PC-3 (cell line): Measurements from ENCODE around the gene SH3PXD2A. TPM values are rescaled to one million over a fixed set of nuclear protein-coding genes. Genes with fewer than 3 reads are reported as not detected.

Source experiments
- ATAC-seq: fragments of 200-7000 bp; cut with Tn5 transposase; 2 replicates; pipeline ENCODE4 v1.9.1; 2020; ENCODE audit warnings: mild to moderate bottlenecking, moderate library complexity
- BruUV-seq: library from RNA; stranded (reverse); fragments of 400-500 nt; replicated peaks from 2 replicates; lab custom pipeline; 2021; lab: Mats Ljungman, UMichigan
- CTCF ChIA-PET: fragments of 300-600 bp; sonication (Branson Sonifier 250); formaldehyde crosslinking; loops from one replicate; lab custom pipeline; 2022; ENCODE audit warnings: antibody characterized with exemption; lab: Charles Lee
- POLR2A ChIA-PET: fragments of 300-600 bp; sonication (Branson Sonifier 250); formaldehyde crosslinking; loops from one replicate; lab custom pipeline; 2022; ENCODE audit warnings: antibody characterized with exemption; ENCODE audit not compliant: unreplicated experiment; lab: Charles Lee
- DNase-seq: peaks from one replicate; pipeline ENCODE4 v3.0.0-alpha.2; 2015
- H2AFZ ChIP-seq: fragments of 300-600 bp; sonication (generic); 2 replicates; pipeline ENCODE4 v1.6.0; 2016; ENCODE audit warnings: antibody characterized with exemption, low read length
- H3F3A ChIP-seq: fragments of 300-600 bp; sonication (generic); one replicate; pipeline ENCODE4 v1.6.0; 2017; ENCODE audit warnings: antibody characterized with exemption, low read length, control low read depth, mild to moderate bottlenecking; ENCODE audit not compliant: unreplicated experiment
- H3K27ac ChIP-seq: fragments of 300-600 bp; sonication (generic); 2 replicates; pipeline ENCODE4 v1.5.1; 2016; ENCODE audit warnings: mild to moderate bottlenecking, low read length
- H3K27me3 ChIP-seq: fragments of 300-600 bp; sonication (generic); 2 replicates; pipeline ENCODE4 v1.6.1; 2016; ENCODE audit warnings: low read length, mixed read lengths
- H3K36me3 ChIP-seq: fragments of 300-600 bp; sonication (generic); 2 replicates; pipeline ENCODE4 v1.6.1; 2016; ENCODE audit warnings: low read depth, mixed run types, low read length, mixed read lengths
- H3K4me1 ChIP-seq: fragments of 300-600 bp; sonication (generic); 2 replicates; pipeline ENCODE4 v1.5.1; 2016; ENCODE audit warnings: low read length; ENCODE audit not compliant: insufficient read depth
- H3K4me2 ChIP-seq: fragments of 300-600 bp; sonication (generic); 2 replicates; pipeline ENCODE4 v1.6.0; 2016; ENCODE audit warnings: low read length
- H3K4me3 ChIP-seq: fragments of 300-600 bp; sonication (generic); 2 replicates; pipeline ENCODE4 v1.5.1; 2016; ENCODE audit warnings: mild to moderate bottlenecking, low read length, mixed read lengths
- H3K79me2 ChIP-seq: fragments of 300-600 bp; sonication (generic); 2 replicates; pipeline ENCODE4 v1.6.1; 2017; ENCODE audit warnings: low read length, mixed read lengths
- H3K9ac ChIP-seq: fragments of 300-600 bp; sonication (generic); 2 replicates; pipeline ENCODE4 v1.6.0; 2016; ENCODE audit warnings: mild to moderate bottlenecking, low read length
- H3K9me2 ChIP-seq: fragments of 300-600 bp; sonication (generic); replicated peaks from 2 replicates; pipeline ENCODE4 v1.6.1; 2016; ENCODE audit warnings: mixed run types, low read length, mixed read lengths
- H3K9me3 ChIP-seq: fragments of 300-600 bp; sonication (generic); 2 replicates; pipeline ENCODE4 v1.6.1; 2016; ENCODE audit warnings: low read length, mixed read lengths
- H4K20me1 ChIP-seq: fragments of 300-600 bp; sonication (generic); 2 replicates; pipeline ENCODE4 v1.6.1; 2016; ENCODE audit warnings: low read length, mixed read lengths
- CTCF ChIP-seq: fragments of 300-600 bp; sonication (generic); conservative IDR thresholded peaks from 2 replicates; pipeline ENCODE4 v1.5.1; 2017; ENCODE audit warnings: antibody characterized with exemption, low read depth, mild to moderate bottlenecking, low read length
- EZH2 ChIP-seq: fragments of 300-600 bp; sonication (generic); IDR thresholded peaks from one replicate; pipeline ENCODE4 v1.6.1; 2017; ENCODE audit warnings: antibody characterized with exemption, mild to moderate bottlenecking, low read length; ENCODE audit not compliant: unreplicated experiment
- EZH2phosphoT487 ChIP-seq: fragments of 300-600 bp; sonication (generic); IDR thresholded peaks from 2 replicates; pipeline ENCODE4 v1.6.1; 2018; ENCODE audit warnings: mild to moderate bottlenecking, antibody characterized with exemption, low read length, borderline replicate concordance
- intact Hi-C: fragments of 100-400 bp; cut with micrococcal nuclease; formaldehyde crosslinking; loops from 2 replicates; pipeline ENCODE4 v1.9.0; 2023
- total RNA-seq: library from RNA; depleted of rRNA; stranded (reverse); fragments of >200 nt; gene quantifications from 2 replicates; pipeline ENCODE4 v1.2.3, GENCODE V29; 2014

The SH3PXD2A gene
- total RNA-seq, 1 experiment from 2014 or later: 3.4 TPM

- H3K36me3 ChIP-seq: no peaks in the 10 kb centered on the region
- H4K20me1 ChIP-seq: no peaks in the 10 kb centered on the region
- DNase-seq: no peak
- H3K27me3 ChIP-seq: no peaks in the 10 kb centered on the region
- POLR2A ChIA-PET: no interaction called here
- no peak overlapping the region for H3K9ac ChIP-seq
- BruUV-seq: no TSS peak
- H3K9me3 ChIP-seq: no peaks in the 10 kb centered on the region
- no peak overlapping the region for H3K4me3 ChIP-seq
- no peak overlapping the region for H3K4me2 ChIP-seq
- H3K9me2 ChIP-seq: no peaks in the 10 kb centered on the region
- no peak for ATAC-seq
- H3K27ac ChIP-seq: no peak overlapping the region
- H3K4me1 ChIP-seq: no peaks in the 10 kb centered on the region; the same call in 1 of the 2 replicates
- intact Hi-C loops: loop anchor here (1.0 kb wide), 1 partner anchor 86 kb away; no protein-coding TSS in a partner anchor
- H2AFZ ChIP-seq: no peak overlapping the region
- CTCF ChIA-PET: no interaction called here
- no peaks in the 10 kb centered on the region for H3K79me2 ChIP-seq
- TF ChIP-seq CTCF (no peak), EZH2phosphoT487 (no peak), EZH2 (no peak)
- H3F3A ChIP-seq: no peaks in the 10 kb centered on the region
These were observed 255.5 kb downstream of the SH3PXD2A start for GRCh38 chr10:103599907-103600306.

GRCh38 chr10:103599211-103599610 is 256.2 kb downstream of the SH3PXD2A start:
- no peaks in the 10 kb centered on the region for H3K79me2 ChIP-seq
- 0 out of 2 replicates have a peak overlapping the region, but pooled peaks have one; percentile 24 for H2AFZ ChIP-seq
- H3K9me3 ChIP-seq: no peaks in the 10 kb centered on the region
- no peaks in the 10 kb centered on the region; the same call in 1 of the 2 replicates for H3K4me1 ChIP-seq
- 0 out of 2 replicates have a peak, but pooled peaks have one; percentile 14 for ATAC-seq
- no peaks in the 10 kb centered on the region for H4K20me1 ChIP-seq
- ChIA-PET CTCF (interaction anchor here (0.6 to 1.4 kb wide), 2 partner anchors 58 to 87 kb away, joined by 3 to 5 read pairs; no protein-coding TSS in a partner anchor), POLR2A (no interaction called here)
- H3K9ac ChIP-seq: no peak overlapping the region
- H3K27ac ChIP-seq: no peak overlapping the region
- H3K27me3 ChIP-seq: no peaks in the 10 kb centered on the region
- no peak for DNase-seq
- no peak overlapping the region for H3K4me3 ChIP-seq
- intact Hi-C loops: loop anchor here (1.0 kb wide), 1 partner anchor 87 kb away; no protein-coding TSS in a partner anchor
- H3F3A ChIP-seq: no peaks in the 10 kb centered on the region
- TF ChIP-seq EZH2phosphoT487 (no peak), CTCF (no peak), EZH2 (no peak)
- no TSS peak for BruUV-seq
- H3K9me2 ChIP-seq: no peaks in the 10 kb centered on the region
- no peak overlapping the region for H3K4me2 ChIP-seq
- H3K36me3 ChIP-seq: no peaks in the 10 kb centered on the region

- no TSS peak for BruUV-seq
- Histone ChIP-seq H3K27ac (no peak overlapping the region), H3K79me2 (no peaks in the 10 kb centered on the region), H3K4me3 (no peak overlapping the region), H3F3A (no peaks in the 10 kb centered on the region), H2AFZ (0 out of 2 replicates have a peak overlapping the region, but pooled peaks have one; percentile 24), H3K27me3 (no peaks in the 10 kb centered on the region), H3K4me2 (no peak overlapping the region), H3K4me1 (no peaks in the 10 kb centered on the region; the same call in 1 of the 2 replicates), H3K9me3 (no peaks in the 10 kb centered on the region), H3K9ac (no peak overlapping the region), H3K36me3 (no peaks in the 10 kb centered on the region), H3K9me2 (no peaks in the 10 kb centered on the region), H4K20me1 (no peaks in the 10 kb centered on the region)
- TF ChIP-seq EZH2phosphoT487 (no peak), CTCF (peak; percentile 82), EZH2 (no peak)
- ChIA-PET CTCF (interaction anchor here (0.6 to 1.4 kb wide), 3 partner anchors 28 to 88 kb away, joined by 3 to 5 read pairs (median 3); no protein-coding TSS in a partner anchor), POLR2A (no interaction called here)
- intact Hi-C loops: loop anchor here (1.0 kb wide), 1 partner anchor 88 kb away; no protein-coding TSS in a partner anchor
- ATAC-seq: peak; percentile 97
- DNase-seq: peak; percentile 79
These were observed 256.7 kb downstream of the SH3PXD2A start for GRCh38 chr10:103598654-103599115.
